GM12875 (cell line): Measurements from ENCODE around the gene S100G.

Source experiments
- H3K4me3 ChIP-seq: one replicate; pipeline ENCODE4 v1.5.1; 2011; ENCODE audit warnings: low read depth, low read length, control low read depth
- TF ChIP-seq, protein P1 (sequence below): IDR thresholded peaks from 2 replicates; pipeline ENCODE4 v1.5.1; 2011; ENCODE audit warnings: low read depth, mild to moderate bottlenecking, control low read depth, inconsistent platforms, low read length, moderate library complexity, borderline replicate concordance; ENCODE audit not compliant: insufficient read depth

Gene S100G

GRCh38 chrX:16646366-16647138 lies 3.4 kb upstream of the S100G start:
- TF ChIP-seq, protein P1, sequence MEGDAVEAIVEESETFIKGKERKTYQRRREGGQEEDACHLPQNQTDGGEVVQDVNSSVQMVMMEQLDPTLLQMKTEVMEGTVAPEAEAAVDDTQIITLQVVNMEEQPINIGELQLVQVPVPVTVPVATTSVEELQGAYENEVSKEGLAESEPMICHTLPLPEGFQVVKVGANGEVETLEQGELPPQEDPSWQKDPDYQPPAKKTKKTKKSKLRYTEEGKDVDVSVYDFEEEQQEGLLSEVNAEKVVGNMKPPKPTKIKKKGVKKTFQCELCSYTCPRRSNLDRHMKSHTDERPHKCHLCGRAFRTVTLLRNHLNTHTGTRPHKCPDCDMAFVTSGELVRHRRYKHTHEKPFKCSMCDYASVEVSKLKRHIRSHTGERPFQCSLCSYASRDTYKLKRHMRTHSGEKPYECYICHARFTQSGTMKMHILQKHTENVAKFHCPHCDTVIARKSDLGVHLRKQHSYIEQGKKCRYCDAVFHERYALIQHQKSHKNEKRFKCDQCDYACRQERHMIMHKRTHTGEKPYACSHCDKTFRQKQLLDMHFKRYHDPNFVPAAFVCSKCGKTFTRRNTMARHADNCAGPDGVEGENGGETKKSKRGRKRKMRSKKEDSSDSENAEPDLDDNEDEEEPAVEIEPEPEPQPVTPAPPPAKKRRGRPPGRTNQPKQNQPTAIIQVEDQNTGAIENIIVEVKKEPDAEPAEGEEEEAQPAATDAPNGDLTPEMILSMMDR: no peak
- H3K4me3 ChIP-seq: no peak overlapping the region

DNA sequence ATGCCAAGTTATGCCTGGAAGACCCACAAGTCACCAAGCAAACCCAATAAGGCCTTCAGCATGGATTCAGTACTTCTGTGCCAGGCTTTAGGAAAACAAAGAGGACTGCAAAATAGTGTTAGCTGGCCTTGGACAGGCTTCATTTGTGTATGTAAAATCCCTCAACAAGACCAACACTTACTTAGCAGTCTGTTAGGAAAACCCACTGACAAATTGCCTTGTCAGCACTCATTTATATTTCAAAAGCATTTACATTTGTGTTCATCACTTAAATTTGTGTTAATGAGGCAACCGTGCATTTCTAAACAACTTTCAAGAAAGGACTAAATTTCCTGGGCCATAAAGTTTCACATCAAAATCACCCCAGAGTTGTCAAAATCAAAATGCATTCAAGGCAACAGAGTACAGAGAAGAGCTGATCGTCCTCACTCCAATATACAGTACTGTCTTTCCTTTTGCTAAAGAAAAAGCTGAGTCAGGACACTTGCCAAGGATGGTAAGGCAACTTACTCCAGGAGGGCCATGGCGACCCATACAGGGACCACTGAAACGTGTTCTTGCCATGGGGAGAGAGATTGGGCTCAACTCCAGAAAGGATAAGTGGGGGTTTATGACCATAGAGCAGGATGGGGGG lies 1.6 kb downstream of the S100G start:
- TF ChIP-seq, protein P1: no peak
- no peak overlapping the region for H3K4me3 ChIP-seq

DNA sequence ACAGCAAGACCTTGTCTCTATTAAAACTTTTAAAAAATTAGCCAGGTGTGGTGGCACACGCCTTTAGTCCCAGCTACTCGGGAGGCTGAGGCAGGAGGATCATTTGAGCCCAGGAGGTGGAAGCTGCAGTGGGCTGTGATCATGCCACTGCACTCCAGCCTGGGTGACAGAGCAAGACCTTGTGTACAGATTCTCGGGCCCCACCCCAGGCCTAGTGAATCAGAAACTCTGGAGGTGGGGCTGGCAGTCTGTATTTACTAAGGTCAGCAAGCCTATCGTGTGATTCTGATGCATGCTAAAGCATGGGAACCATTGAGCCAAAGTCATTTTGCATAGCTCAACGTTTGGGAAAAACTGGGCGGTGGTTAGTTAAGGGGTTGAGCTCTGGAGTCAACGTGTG lies 3.5 kb downstream of the S100G start:
- TF ChIP-seq, protein P1: no peak
- no peak overlapping the region for H3K4me3 ChIP-seq

DNA sequence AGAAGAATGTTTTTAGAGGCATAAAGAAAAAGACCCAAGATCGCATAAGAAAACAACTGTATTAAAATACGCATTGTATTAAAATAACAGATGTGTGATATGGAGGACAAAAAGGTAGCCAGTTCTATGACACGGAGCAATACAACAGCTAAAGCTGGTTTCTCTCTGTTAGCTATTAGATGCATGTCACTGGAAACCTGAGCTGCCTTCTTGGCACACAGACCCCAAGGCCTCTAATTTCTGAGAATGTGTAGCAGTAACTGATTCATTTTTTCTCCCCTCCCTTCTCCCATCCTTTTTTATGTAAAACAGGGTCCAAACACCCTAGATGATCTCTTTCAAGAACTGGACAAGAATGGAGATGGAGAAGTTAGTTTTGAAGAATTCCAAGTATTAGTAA lies 4.1 kb downstream of the S100G start:
- TF ChIP-seq, protein P1: no peak
- H3K4me3 ChIP-seq: no peak overlapping the region

- TF ChIP-seq, protein P1: no peak
- no peak overlapping the region for H3K4me3 ChIP-seq
These were observed 8.3 kb downstream of the S100G start for GRCh38 chrX:16658284-16658683.

- TF ChIP-seq, protein P1: no peak
- H3K4me3 ChIP-seq: no peak overlapping the region
These were observed 9.4 kb downstream of the S100G start for GRCh38 chrX:16659321-16659720.

DNA sequence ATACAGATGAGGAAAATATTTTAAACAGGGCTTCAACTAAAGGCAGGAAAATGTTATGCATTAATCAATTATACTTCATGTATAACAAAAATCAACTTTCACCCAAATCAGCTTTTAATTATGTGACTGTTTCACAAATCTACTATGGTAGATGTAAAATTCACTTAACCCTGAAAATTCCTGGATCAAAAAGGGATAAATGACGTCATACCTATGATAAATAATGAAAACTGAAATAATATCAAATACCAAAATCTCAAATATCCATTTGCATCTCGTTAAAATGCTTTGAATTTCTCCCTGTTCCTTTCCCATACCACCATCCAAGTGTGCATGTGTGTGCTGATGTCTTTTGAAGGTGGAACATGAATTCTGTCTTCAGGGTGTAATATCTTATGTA lies 11.5 kb downstream of the S100G start:
- TF ChIP-seq, protein P1: no peak
- no peak overlapping the region for H3K4me3 ChIP-seq
